ENCODE data around the gene DENND6B. TPM values are rescaled to one million over a fixed set of nuclear protein-coding genes. Genes with fewer than 3 reads are reported as not detected.

The DENND6B gene
- total and polyA plus RNA-seq, 2 of the 13 experiments (the other 11 are each of a cell fraction or from before 2014, with no cell fraction given): 0.95 to 3.8 TPM

- TF ChIP-seq ZSCAN21 (CRISPR knock-in tag; IDR thresholded peaks at IDR 0.05; ENCODE audit: borderline replicate concordance) (0 out of 2 replicates have a peak, but pooled peaks have one; percentile 17), ZFX (CRISPR knock-in tag; IDR thresholded peaks at IDR 0.05; ENCODE audit: low read depth) (peak; percentile 12; the same call in 1 of the 2 replicates), STAG1 (CRISPR knock-in tag; IDR thresholded peaks at IDR 0.05) (peak; percentile 33; the same call in 1 of the 2 replicates), ZNF629 (CRISPR knock-in tag; conservative IDR thresholded peaks at IDR 0.05) (peak; percentile 97), SALL1 (CRISPR knock-in tag; IDR thresholded peaks at IDR 0.05) (peak; percentile 40; the same call in 1 of the 2 replicates), ARNT2 (CRISPR knock-in tag; IDR thresholded peaks at IDR 0.05; ENCODE audit: low read depth) (0 out of 2 replicates have a peak, but pooled peaks have one; percentile 21), SKI (IDR thresholded peaks at IDR 0.05; ENCODE audit: partially characterized antibody) (no peak), SNAPC5 (CRISPR knock-in tag; IDR thresholded peaks at IDR 0.05; ENCODE audit: borderline replicate concordance) (no peak), KDM5B (CRISPR knock-in tag; IDR thresholded peaks at IDR 0.05; ENCODE audit: borderline replicate concordance) (no peak), ZNF574 (CRISPR knock-in tag; IDR thresholded peaks at IDR 0.05) (peak; percentile 96), MED1 (CRISPR knock-in tag; IDR thresholded peaks at IDR 0.05) (0 out of 2 replicates have a peak, but pooled peaks have one; percentile 11), MYPOP (CRISPR knock-in tag; IDR thresholded peaks at IDR 0.05) (peak; percentile 47; the same call in 1 of the 2 replicates), ZBTB40 (IDR thresholded peaks at IDR 0.05) (no peak), ZBTB40 (CRISPR knock-in tag; IDR thresholded peaks at IDR 0.05) (0 out of 2 replicates have a peak, but pooled peaks have one; percentile 4), FOXA3 (CRISPR knock-in tag; IDR thresholded peaks at IDR 0.05) (0 out of 2 replicates have a peak, but pooled peaks have one; percentile 7)
Observed at GRCh38 chr22:50310031-50310722, 16.6 kb downstream of the DENND6B start (continued).

Measured in HepG2 (cell line).